Mucosa of stomach (tissue), 1 donor: ENCODE measurements around the gene SLC12A7.

Experiments
- H3K27me3 ChIP-seq: one replicate; pipeline ENCODE4 v1.7.0; 2013; ENCODE audit warnings: mild to moderate bottlenecking, low read length; ENCODE audit not compliant: control insufficient read depth, insufficient read depth
- H3K36me3 ChIP-seq: one replicate; pipeline ENCODE4 v1.7.0; 2013; ENCODE audit warnings: low read length; ENCODE audit not compliant: control insufficient read depth, insufficient read depth
- H3K4me1 ChIP-seq: one replicate; pipeline ENCODE4 v1.7.0; 2013; ENCODE audit warnings: mild to moderate bottlenecking, low read length; ENCODE audit not compliant: control insufficient read depth, insufficient read depth
- H3K4me3 ChIP-seq: one replicate; pipeline ENCODE4 v1.7.0; 2013; ENCODE audit warnings: low read length
- H3K9ac ChIP-seq: one replicate; pipeline ENCODE4 v1.7.0; 2013; ENCODE audit warnings: mild to moderate bottlenecking, low read length, moderate library complexity
- H3K9me3 ChIP-seq: one replicate; pipeline ENCODE4 v1.7.0; 2013; ENCODE audit warnings: mild to moderate bottlenecking, low read length, moderate library complexity; ENCODE audit not compliant: control insufficient read depth
- donor health status: Pancreatic carcinoma.

The SLC12A7 gene

DNA sequence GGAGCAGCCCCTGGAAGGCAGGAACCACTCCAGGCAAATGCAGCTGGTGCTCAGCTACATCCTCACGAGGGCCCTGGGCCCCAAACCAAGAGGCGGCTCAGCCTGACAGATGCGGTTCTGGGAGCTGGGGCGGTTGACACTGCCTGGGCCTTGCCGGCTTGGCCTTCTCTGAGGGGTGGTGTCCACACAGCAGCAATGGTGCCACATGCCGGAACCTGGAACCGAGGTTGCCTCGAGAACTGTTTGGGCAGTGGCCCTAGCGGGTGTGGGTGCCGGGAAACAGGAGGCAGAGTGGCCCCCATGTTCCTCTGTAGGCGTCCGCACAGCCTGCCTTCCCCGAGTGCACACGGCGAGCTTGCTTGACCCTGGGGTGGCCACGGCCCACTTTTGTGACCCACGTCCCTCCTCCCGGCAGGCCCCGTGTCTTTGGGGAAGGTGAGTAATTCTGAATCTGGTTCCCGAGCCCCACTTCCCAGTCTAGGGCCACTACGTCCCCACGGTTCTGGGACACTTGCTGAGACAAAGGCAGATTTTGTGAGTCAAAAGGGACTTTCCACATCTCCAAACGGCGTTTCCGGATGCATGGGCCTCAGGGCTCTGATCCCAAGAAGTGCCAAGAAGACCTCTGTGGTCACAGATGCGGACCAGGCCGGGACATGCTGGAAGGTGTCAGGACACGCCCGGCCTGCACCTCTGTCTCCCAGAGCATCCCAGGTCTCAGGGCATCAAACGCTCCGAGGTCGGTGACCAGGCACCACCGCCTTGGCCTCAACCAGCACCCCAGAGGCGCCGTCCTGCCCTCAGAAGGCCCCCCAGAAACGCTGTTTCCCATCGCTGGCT lies 27.7 kb upstream of the SLC12A7 start:
- Histone ChIP-seq H3K4me3 (no peak overlapping the region), H3K9me3 (no peaks in the 10 kb centered on the region), H3K36me3 (no peaks in the 10 kb centered on the region), H3K27me3 (peaks cover 14% of the 10 kb centered on the region), H3K9ac (no peak overlapping the region), H3K4me1 (peaks cover 13% of the 10 kb centered on the region)

DNA sequence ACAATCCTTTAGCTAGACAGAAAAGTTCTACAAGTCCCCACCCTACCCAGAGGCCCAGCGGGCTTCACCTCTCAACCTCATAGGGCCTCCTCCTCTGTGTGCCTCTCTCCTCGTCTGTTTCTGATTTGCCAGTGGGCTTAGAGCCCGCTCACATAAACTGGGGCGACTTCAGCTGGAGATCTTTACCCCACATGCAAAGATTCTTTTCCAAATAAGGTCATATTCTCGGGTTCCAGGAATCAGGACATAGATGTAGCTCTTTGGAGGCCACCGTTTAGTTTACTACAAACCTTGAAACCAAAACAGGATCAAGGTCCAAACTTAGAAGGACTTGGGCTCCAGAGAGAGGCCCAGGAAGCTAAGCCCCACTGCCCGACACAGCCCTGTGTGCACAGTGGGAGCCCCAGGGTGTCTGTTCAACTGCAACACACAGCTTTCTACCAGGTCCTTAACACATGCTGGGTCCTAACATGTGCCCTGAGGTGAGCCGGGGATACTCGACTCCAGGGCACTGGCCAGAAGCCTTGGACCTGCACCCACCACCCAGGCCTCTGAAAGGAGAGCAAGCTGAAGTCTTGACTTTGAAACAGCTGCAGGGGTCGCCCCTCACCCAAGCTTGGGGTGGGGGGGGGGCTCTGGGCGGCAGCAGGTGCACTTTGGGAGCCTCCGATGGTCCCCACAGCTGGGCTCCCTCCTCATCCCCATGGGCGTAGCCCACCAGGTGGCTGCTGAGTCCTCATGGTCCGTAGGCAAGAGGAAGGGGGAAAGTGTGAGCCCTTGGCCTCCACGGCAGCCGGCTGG lies 26.8 kb upstream of the SLC12A7 start:
- no peaks in the 10 kb centered on the region for H3K9me3 ChIP-seq
- no peak overlapping the region for H3K4me3 ChIP-seq
- H3K36me3 ChIP-seq = no peaks in the 10 kb centered on the region
- no peak overlapping the region for H3K9ac ChIP-seq
- peaks cover 16% of the 10 kb centered on the region for H3K4me1 ChIP-seq
- peaks cover 14% of the 10 kb centered on the region for H3K27me3 ChIP-seq

DNA sequence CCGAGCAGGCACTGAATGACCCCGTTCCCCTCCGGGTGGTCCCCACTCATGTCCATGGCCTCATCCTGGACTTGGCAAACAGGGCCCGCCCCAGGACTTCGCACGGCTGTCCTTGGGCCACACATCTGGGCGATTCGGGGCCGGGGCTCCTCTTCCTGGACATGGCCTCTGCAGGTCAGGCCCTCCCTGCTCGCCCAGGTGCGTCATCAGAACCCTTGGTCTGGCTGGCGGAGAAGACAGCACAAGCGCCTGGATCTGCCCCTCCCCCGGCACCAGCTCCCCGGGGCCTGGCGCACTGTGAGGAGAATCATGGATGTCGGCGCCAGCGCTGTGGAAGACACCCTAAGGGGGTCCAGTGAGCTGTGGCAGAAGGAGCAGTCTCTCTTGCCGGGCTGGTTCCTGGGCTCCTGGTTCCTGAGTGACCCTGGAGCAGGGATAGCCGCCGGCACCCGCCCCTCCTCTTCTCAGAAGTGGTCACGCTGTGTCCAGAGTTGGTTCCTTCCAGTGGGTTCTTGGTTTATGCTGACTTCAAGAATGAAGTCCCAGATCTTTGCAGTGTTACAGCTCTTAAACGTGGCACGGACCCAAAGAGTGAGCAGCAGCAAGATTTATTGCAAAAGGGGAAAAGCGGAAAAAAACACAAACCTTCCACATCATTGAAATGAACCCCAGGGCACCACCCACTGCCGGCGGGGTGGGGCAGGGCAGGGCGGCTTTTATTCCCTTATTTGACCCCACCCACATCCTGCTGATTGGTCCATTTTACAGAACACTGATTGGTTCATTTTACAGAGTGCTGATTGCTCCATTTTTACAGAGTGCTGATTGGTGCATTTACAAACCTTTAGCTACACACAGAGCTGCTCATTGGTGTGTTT lies 25.9 kb upstream of the SLC12A7 start:
- H3K9ac ChIP-seq = no peak overlapping the region
- peaks cover 16% of the 10 kb centered on the region for H3K4me1 ChIP-seq
- no peaks in the 10 kb centered on the region for H3K9me3 ChIP-seq
- no peaks in the 10 kb centered on the region for H3K36me3 ChIP-seq
- peaks cover 14% of the 10 kb centered on the region for H3K27me3 ChIP-seq
- H3K4me3 ChIP-seq = no peak overlapping the region

DNA sequence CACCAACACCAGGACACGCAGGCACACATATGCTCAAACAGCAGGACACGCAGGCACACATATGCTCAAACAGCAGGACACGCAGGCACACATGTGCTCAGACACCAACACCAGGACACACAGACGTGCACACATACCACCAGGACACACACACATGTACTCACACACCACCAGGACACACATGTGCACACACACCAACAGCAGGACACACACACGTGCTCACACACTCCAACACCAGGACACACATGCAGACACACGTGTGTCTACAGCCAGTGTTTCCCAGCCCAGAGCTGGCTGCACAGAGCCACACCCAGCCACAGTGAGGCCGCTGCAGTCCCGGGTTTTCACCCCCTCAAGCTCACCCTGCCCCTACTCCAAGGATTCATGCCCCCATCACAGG lies 25.0 kb upstream of the SLC12A7 start:
- Histone ChIP-seq H3K9ac (no peak overlapping the region), H3K27me3 (peaks cover 14% of the 10 kb centered on the region), H3K4me1 (peaks cover 16% of the 10 kb centered on the region), H3K36me3 (no peaks in the 10 kb centered on the region), H3K9me3 (no peaks in the 10 kb centered on the region), H3K4me3 (no peak overlapping the region)

DNA sequence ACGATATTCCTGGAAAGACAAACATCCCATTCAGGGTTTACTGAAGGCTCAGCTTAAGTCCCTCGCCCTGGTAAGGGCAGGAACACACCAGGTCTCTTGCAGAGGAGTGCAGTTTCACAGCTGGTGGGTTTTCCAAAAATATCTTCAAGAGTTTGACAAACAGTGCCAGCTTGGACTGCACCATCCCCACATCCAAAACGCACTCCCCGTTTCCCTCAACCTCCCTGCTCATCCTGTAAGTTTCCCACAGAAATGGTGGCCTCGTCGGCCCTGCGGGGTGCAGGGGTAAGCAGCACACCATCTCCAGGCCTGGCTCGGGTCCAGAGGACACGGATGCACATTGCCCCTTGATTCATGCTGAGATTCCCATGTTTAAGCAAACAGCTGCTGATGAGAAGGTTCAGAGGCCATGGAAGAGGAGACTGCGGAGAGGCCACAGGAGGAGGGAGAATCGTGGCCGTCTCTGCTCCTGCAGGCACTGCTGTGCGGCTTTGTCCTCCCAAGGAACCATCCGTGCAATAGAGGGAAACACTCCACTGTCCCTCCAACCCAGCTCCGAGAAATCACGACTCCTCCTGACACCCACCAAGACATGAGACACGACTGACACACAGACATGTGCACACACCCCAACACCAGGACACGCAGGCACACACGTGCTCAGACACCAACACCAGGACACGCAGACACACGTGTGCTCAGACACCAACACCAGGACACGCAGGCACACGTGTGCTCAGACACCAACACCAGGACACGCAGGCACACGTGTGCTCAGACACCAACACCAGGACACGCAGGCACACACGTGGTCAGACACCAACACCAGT lies 24.0 kb upstream of the SLC12A7 start:
- no peak overlapping the region for H3K4me3 ChIP-seq
- no peaks in the 10 kb centered on the region for H3K9me3 ChIP-seq
- no peak overlapping the region for H3K9ac ChIP-seq
- peaks cover 24% of the 10 kb centered on the region for H3K4me1 ChIP-seq
- peaks cover 10% of the 10 kb centered on the region for H3K27me3 ChIP-seq
- no peaks in the 10 kb centered on the region for H3K36me3 ChIP-seq

DNA sequence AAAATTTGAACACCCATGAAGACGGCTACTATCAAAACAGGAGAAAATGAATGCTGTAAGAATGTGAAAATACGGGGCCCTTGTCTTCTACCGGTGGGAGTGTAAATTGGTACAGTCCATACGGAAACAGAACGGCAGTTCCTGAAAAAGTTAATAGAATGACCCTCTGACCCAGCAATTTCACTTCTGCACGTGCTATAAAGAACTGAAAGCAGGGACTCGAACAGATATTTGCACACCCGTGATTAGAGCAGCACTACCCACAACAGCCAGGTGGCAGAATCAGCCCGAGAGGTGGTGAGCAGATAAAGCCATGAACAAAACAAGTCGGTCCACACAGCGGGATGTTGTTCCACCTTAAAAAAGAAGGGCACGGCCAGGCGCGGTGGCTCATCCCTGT lies 22.6 kb upstream of the SLC12A7 start:
- no peak overlapping the region for H3K4me3 ChIP-seq
- H3K9me3 ChIP-seq = no peaks in the 10 kb centered on the region
- peaks cover 5% of the 10 kb centered on the region for H3K27me3 ChIP-seq
- peaks cover 29% of the 10 kb centered on the region for H3K4me1 ChIP-seq
- no peaks in the 10 kb centered on the region for H3K36me3 ChIP-seq
- no peak overlapping the region for H3K9ac ChIP-seq

DNA sequence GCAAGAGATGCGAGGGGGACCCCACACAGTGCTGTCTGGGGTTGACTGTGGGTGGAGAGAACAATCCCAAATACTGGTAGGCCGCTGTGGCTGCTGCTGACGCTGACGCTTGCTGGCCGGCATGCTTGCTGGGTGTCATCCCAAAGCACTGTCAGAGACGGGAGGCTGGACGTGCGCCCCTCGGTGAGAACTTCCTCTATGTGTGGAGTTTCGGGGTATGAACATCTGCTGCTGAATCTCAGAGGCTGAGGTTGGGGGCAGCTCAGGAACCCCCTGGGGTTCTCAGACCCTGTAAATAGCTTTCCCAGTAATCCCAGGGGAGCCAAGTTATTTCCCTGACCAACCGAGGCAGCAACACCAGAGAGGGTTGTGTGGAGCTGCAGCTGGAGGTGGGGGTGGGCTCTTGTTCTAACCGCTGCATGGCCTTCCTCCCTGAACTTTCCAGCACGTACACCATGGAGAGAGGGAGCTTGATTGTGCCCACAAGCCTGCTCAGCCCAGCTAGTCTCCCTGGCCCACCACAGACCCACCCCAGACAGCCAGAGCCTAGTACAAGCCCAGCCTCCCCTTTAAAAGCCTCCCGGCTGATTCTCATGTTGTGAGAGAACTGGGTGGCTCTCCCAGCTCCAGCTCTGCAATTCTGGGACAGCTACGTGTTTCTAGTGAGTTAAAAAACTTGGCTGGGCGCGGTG lies 21.8 kb upstream of the SLC12A7 start:
- peaks cover 5% of the 10 kb centered on the region for H3K27me3 ChIP-seq
- no peak overlapping the region for H3K9ac ChIP-seq
- no peak overlapping the region for H3K4me3 ChIP-seq
- H3K9me3 ChIP-seq = no peaks in the 10 kb centered on the region
- no peaks in the 10 kb centered on the region for H3K36me3 ChIP-seq
- H3K4me1 ChIP-seq = peaks cover 37% of the 10 kb centered on the region

DNA sequence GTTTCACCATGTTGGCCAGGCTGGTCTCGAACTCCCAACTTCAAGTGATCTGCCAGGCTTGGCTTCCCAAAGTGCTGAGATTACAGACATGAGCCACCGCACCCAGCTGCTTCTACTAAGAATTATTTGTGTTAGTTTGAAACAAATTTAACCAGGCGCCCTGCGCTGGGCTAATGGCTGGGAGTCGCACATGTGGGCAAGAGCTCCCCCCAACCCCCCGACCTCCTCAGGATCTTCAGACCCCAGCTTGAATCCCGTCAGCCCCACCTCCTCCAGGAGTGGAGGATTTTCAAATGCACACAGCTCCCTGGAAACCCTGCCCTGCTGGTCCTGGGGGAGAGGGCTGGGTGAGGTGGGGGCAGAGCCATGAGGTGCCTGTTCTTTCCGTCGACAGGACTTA lies 21.2 kb upstream of the SLC12A7 start:
- H3K27me3 ChIP-seq = peaks cover 5% of the 10 kb centered on the region
- no peaks in the 10 kb centered on the region for H3K9me3 ChIP-seq
- no peak overlapping the region for H3K9ac ChIP-seq
- no peak overlapping the region for H3K4me3 ChIP-seq
- H3K4me1 ChIP-seq = peaks cover 42% of the 10 kb centered on the region
- H3K36me3 ChIP-seq = no peaks in the 10 kb centered on the region

DNA sequence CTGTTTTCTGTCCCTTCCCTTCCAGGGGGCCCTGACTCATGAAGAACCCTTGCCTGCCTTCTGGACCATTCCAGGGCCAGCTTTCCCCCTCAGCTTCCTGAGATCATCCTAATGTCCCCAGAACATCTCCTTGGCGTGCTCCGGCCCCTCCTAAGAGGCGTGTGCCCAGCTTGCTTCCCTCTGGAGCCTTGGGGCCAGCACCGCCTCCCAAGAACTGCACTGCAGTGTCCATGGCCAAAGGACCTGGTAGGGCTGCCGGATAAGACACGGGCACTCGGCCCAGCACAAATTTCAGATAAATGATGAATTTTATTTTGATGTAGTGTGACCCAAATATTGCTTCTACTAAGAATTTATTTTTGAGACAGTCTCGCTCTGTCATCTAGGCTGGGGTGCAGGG lies 20.7 kb upstream of the SLC12A7 start:
- Histone ChIP-seq H3K4me3 (no peak overlapping the region), H3K9ac (no peak overlapping the region), H3K4me1 (peaks cover 48% of the 10 kb centered on the region), H3K9me3 (no peaks in the 10 kb centered on the region), H3K27me3 (peaks cover 5% of the 10 kb centered on the region), H3K36me3 (no peaks in the 10 kb centered on the region)

DNA sequence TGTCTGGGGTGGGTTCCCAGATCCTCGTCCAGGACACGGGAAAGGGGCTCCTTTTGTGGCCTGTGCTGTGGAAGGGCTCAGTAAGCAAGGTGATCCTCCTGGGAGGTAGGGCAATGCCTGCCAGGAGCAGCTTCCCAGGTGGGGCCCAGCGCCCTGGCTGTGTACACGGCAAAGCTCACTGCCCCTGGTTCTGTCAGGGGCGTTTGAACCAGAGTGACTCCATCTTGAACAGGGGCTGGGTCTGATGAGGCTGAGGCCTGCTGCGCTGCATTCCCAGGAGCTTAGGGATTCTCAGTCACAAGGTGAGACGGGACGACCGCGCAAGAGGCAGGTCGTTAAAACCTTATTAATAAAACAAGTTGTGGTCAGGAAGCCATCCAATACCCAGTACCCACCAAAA lies 19.9 kb upstream of the SLC12A7 start:
- Histone ChIP-seq H3K9ac (peak overlapping the region; percentile 59), H3K36me3 (no peaks in the 10 kb centered on the region), H3K9me3 (no peaks in the 10 kb centered on the region), H3K27me3 (peaks cover 5% of the 10 kb centered on the region), H3K4me3 (no peak overlapping the region), H3K4me1 (peaks cover 48% of the 10 kb centered on the region)

DNA sequence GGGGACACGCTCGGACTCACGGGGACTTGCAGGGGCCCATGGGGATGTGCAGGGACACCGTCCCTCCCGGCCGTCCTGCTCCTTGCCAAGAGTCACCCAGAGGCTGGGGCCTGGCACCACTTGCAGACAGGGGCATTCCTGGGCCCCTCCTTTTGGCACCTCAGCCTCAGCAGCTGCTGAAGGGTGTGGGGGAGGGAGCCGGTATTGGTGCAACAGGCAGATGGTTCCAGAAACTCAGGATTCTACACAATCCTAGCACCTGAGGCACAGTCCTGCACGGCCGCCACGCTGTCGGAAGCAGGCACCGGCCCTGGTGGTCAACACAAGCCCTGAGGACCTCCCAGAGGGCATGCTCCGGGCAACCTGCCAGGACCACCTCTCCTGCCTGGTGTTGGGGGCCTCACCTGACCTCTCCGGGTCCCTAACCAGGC lies 19.3 kb upstream of the SLC12A7 start:
- Histone ChIP-seq H3K4me1 (peaks cover 48% of the 10 kb centered on the region), H3K9ac (peak overlapping the region; percentile 59), H3K9me3 (no peaks in the 10 kb centered on the region), H3K27me3 (peaks cover 5% of the 10 kb centered on the region), H3K36me3 (no peaks in the 10 kb centered on the region), H3K4me3 (no peak overlapping the region)
